H9 (cell line): ENCODE data around the gene SYNRG. TPM values are rescaled to one million over a fixed set of nuclear protein-coding genes. Genes with fewer than 3 reads are reported as not detected.

Experiments
- DNase-seq: peaks from one replicate; pipeline ENCODE4 v3.0.0-alpha.2; 2017
- H2AFZ ChIP-seq: one replicate; pipeline ENCODE4 v1.6.1; 2013; ENCODE audit warnings: mild to moderate bottlenecking, low read length, control low read depth, moderate library complexity
- H2AK5ac ChIP-seq: 2 replicates; pipeline ENCODE4 v1.6.1; 2013; ENCODE audit warnings: low read length, control low read depth, mixed read lengths; ENCODE audit not compliant: insufficient read length
- H2BK120ac ChIP-seq: one replicate; pipeline ENCODE4 v1.6.1; 2013; ENCODE audit warnings: low read depth, mild to moderate bottlenecking, low read length, control low read depth, inconsistent platforms; ENCODE audit not compliant: poor library complexity, severe bottlenecking
- H2BK12ac ChIP-seq: 2 replicates; pipeline ENCODE4 v1.6.1; 2013; ENCODE audit warnings: low read length, control low read depth, mixed read lengths, low read depth; ENCODE audit not compliant: insufficient read length
- H2BK15ac ChIP-seq: 2 replicates; pipeline ENCODE4 v1.6.1; 2013; ENCODE audit warnings: low read depth, low read length, control low read depth
- H2BK20ac ChIP-seq: one replicate; pipeline ENCODE4 v1.6.1; 2013; ENCODE audit warnings: low read depth, mild to moderate bottlenecking, low read length, control low read depth, inconsistent platforms; ENCODE audit not compliant: poor library complexity, severe bottlenecking
- H2BK5ac ChIP-seq: 2 replicates; pipeline ENCODE4 v1.6.1; 2013; ENCODE audit warnings: low read length, control low read depth, mixed read lengths; ENCODE audit not compliant: insufficient read length
- H3K14ac ChIP-seq: 2 replicates; pipeline ENCODE4 v1.6.1; 2013; ENCODE audit warnings: low read length, control low read depth; ENCODE audit not compliant: insufficient read depth
- H3K18ac ChIP-seq: 2 replicates; pipeline ENCODE4 v1.6.1; 2013; ENCODE audit warnings: low read depth, mild to moderate bottlenecking, mixed read lengths, low read length, control low read depth; ENCODE audit not compliant: insufficient read length
- H3K23ac ChIP-seq: 2 replicates; pipeline ENCODE4 v1.6.1; 2013; ENCODE audit warnings: low read length, control low read depth, mixed read lengths, low read depth; ENCODE audit not compliant: insufficient read length
- H3K23me2 ChIP-seq: 2 replicates; pipeline ENCODE4 v1.6.1; 2013; ENCODE audit warnings: low read depth, mild to moderate bottlenecking, mixed read lengths, low read length, control low read depth; ENCODE audit not compliant: insufficient read length, poor library complexity, severe bottlenecking
- H3K27ac ChIP-seq: 2 replicates; pipeline ENCODE4 v1.5.1; 2013; ENCODE audit warnings: low read length, control low read depth, mixed read lengths, low read depth; ENCODE audit not compliant: insufficient read length
- H3K27me3 ChIP-seq: 2 replicates; pipeline ENCODE4 v1.6.1; 2013; ENCODE audit warnings: low read length, control low read depth, inconsistent platforms; ENCODE audit not compliant: insufficient read depth
- H3K4ac ChIP-seq: 2 replicates; pipeline ENCODE4 v1.6.1; 2013; ENCODE audit warnings: low read depth, mild to moderate bottlenecking, control low read depth, inconsistent platforms, low read length, moderate library complexity
- H3K4me1 ChIP-seq: 2 replicates; pipeline ENCODE4 v1.6.1; 2013; ENCODE audit warnings: low read length, control low read depth, inconsistent platforms; ENCODE audit not compliant: insufficient read depth
- H3K4me2 ChIP-seq: 2 replicates; pipeline ENCODE4 v1.6.1; 2013; ENCODE audit warnings: low read length, control low read depth, mixed read lengths; ENCODE audit not compliant: insufficient read length, insufficient read depth
- H3K56ac ChIP-seq: 2 replicates; pipeline ENCODE4 v1.6.1; 2013; ENCODE audit warnings: low read depth, mild to moderate bottlenecking, mixed read lengths, low read length, control low read depth; ENCODE audit not compliant: insufficient read length
- H3K79me1 ChIP-seq: 2 replicates; pipeline ENCODE4 v1.6.1; 2013; ENCODE audit warnings: low read depth, mild to moderate bottlenecking, moderate library complexity, low read length, control low read depth, inconsistent platforms; ENCODE audit not compliant: insufficient read depth, poor library complexity, severe bottlenecking
- H3K79me2 ChIP-seq: 2 replicates; pipeline ENCODE4 v1.6.1; 2013; ENCODE audit warnings: low read length, control low read depth, inconsistent platforms; ENCODE audit not compliant: insufficient read depth
- H3K9ac ChIP-seq: 2 replicates; pipeline ENCODE4 v1.6.1; 2013; ENCODE audit warnings: low read length, control low read depth, mixed read lengths; ENCODE audit not compliant: insufficient read length; ENCODE audit errors: extremely low read depth
- H3K9me3 ChIP-seq: one replicate; pipeline ENCODE4 v1.6.1; 2013; ENCODE audit warnings: low read depth, low read length, inconsistent platforms; ENCODE audit not compliant: control insufficient read depth
- H3T11ph ChIP-seq: one replicate; pipeline ENCODE4 v1.6.1; 2013; ENCODE audit warnings: mild to moderate bottlenecking, low read length, control low read depth, inconsistent platforms
- H4K20me1 ChIP-seq: one replicate; pipeline ENCODE4 v1.6.1; 2013; ENCODE audit not compliant: control insufficient read depth, insufficient read length, insufficient read depth
- H4K5ac ChIP-seq: 2 replicates; pipeline ENCODE4 v1.6.1; 2013; ENCODE audit warnings: low read depth, mild to moderate bottlenecking, mixed read lengths, low read length, control low read depth; ENCODE audit not compliant: insufficient read length
- H4K8ac ChIP-seq: replicated peaks from 2 replicates; pipeline ENCODE4 v1.6.1; 2013; ENCODE audit warnings: low read length, control low read depth, mixed read lengths, low read depth; ENCODE audit not compliant: insufficient read length
- H4K91ac ChIP-seq: 2 replicates; pipeline ENCODE4 v1.6.1; 2013; ENCODE audit warnings: low read depth, mild to moderate bottlenecking, moderate library complexity, mixed read lengths, low read length, control low read depth; ENCODE audit not compliant: insufficient read length
- H3K27ac Mint-ChIP-seq, 3 experiments: 2 replicates in 2 of 3; 3 replicates in 1 of 3; pipeline ENCODE4 v1.8.0; 2020 to 2021; ENCODE audit warnings: mixed read lengths in 3 of 3, mild to moderate bottlenecking in 1 of 3, moderate library complexity in 1 of 3
- H3K27me3 Mint-ChIP-seq: 2 replicates; pipeline ENCODE4 v1.8.0; 2021; ENCODE audit warnings: low read depth, mild to moderate bottlenecking, moderate library complexity, mixed read lengths
- H3K36me3 Mint-ChIP-seq, 3 experiments: 2 replicates in 2 of 3; 3 replicates in 1 of 3; pipeline ENCODE4 v1.8.0; 2020 to 2021; ENCODE audit warnings: low read depth in 3 of 3, mixed read lengths in 3 of 3; ENCODE audit not compliant: insufficient read depth in 1 of 3
- H3K4me1 Mint-ChIP-seq, 2 experiments: 2 replicates each; pipeline ENCODE4 v1.8.0; 2020; ENCODE audit warnings: mixed read lengths in 2 of 2
- H3K4me3 Mint-ChIP-seq, 2 experiments: 2 replicates in 1 of 2; 3 replicates in 1 of 2; pipeline ENCODE4 v1.8.0; 2020 to 2021; ENCODE audit warnings: mild to moderate bottlenecking in 2 of 2, mixed read lengths in 2 of 2, moderate library complexity in 1 of 2
- H3K9me3 Mint-ChIP-seq, 2 experiments: 2 replicates in 1 of 2; 3 replicates in 1 of 2; pipeline ENCODE4 v1.8.0; 2020; ENCODE audit warnings: mild to moderate bottlenecking in 2 of 2, mixed read lengths in 2 of 2, moderate library complexity in 1 of 2
- WGBS: extraction: QIAGEN DNeasy Blood & Tissue Kit; methylation state at CpG from one replicate; pipeline ENCODE4 v1.1.7; 2013; ENCODE audit warnings: missing lambda C conversion rate, low lambda C conversion rate, mixed read lengths; ENCODE audit not compliant: insufficient read length; ENCODE audit errors: extremely low coverage; 5-methylcytosine and 5-hydroxymethylcytosine counted together
- total RNA-seq: library from RNA; stranded (reverse); gene quantifications from 2 replicates; pipeline ENCODE4 v1.2.1, GENCODE V29; 2021
- TF ChIP-seq, protein P1 (sequence below): fragments of 200-600 bp; sonication (generic); conservative IDR thresholded peaks from 3 replicates; pipeline ENCODE4 v1.8.0; 2021; ENCODE audit warnings: antibody characterized with exemption, mild to moderate bottlenecking

Gene SYNRG
- total RNA-seq, 1 experiment from 2014 or later = 30.5 TPM

DNA sequence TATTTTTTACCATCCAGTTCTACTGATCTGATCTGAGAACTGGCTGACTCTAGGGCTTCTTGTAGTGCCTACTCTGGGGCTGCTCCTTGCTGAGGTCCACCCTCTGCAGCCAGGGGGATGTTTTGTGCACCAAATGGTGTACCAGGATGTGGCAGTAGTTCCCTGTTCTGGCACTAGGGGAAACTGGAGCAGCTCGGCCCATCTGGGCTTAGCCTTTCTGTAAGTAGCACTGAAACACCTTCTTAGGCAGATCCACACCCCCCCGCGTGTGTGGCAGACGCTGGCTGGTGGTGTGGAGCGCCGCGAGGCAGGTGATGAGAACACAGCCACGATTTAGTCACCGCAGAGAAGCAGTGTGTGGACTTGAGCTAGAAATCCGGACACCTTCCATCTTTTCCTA is 102.5 kb downstream of the SYNRG start:
- H2BK15ac ChIP-seq = no peak overlapping the region
- H4K20me1 ChIP-seq = no peaks in the 10 kb centered on the region
- no peak overlapping the region for H4K5ac ChIP-seq
- H3K79me1 ChIP-seq = no peaks in the 10 kb centered on the region
- no peaks in the 10 kb centered on the region for H3K27me3 Mint-ChIP-seq
- no peaks in the 10 kb centered on the region for H3K9me3 Mint-ChIP-seq
- no peak overlapping the region for H3K9ac ChIP-seq
- H2BK20ac ChIP-seq = no peak overlapping the region
- no peak overlapping the region for H3K4me2 ChIP-seq
- no peak overlapping the region for H2BK12ac ChIP-seq
- H4K8ac ChIP-seq = no peak overlapping the region
- H2AK5ac ChIP-seq = no peak overlapping the region
- H3K36me3 Mint-ChIP-seq = peaks cover 0 to 7% (median 0%) of the 10 kb centered on the region in 3 experiments; a peak in 2 of 7 replicates
- no peak overlapping the region for H3K14ac ChIP-seq
- no peak overlapping the region for H2AFZ ChIP-seq
- H3K4me3 Mint-ChIP-seq = no peak overlapping the region
- no peak overlapping the region for H2BK120ac ChIP-seq
- no peaks in the 10 kb centered on the region; the same call in 1 of the 2 replicates for H3K4me1 ChIP-seq
- H3K79me2 ChIP-seq = peaks cover 5% of the 10 kb centered on the region; the same call in 1 of the 2 replicates
- H3K27me3 ChIP-seq = no peaks in the 10 kb centered on the region
- H3K23me2 ChIP-seq = no peaks in the 10 kb centered on the region
- TF ChIP-seq, protein P1, sequence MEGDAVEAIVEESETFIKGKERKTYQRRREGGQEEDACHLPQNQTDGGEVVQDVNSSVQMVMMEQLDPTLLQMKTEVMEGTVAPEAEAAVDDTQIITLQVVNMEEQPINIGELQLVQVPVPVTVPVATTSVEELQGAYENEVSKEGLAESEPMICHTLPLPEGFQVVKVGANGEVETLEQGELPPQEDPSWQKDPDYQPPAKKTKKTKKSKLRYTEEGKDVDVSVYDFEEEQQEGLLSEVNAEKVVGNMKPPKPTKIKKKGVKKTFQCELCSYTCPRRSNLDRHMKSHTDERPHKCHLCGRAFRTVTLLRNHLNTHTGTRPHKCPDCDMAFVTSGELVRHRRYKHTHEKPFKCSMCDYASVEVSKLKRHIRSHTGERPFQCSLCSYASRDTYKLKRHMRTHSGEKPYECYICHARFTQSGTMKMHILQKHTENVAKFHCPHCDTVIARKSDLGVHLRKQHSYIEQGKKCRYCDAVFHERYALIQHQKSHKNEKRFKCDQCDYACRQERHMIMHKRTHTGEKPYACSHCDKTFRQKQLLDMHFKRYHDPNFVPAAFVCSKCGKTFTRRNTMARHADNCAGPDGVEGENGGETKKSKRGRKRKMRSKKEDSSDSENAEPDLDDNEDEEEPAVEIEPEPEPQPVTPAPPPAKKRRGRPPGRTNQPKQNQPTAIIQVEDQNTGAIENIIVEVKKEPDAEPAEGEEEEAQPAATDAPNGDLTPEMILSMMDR = peak; percentile 76
- no CpG with 5 or more reads among the region's 10 CpGs for WGBS
- H3T11ph ChIP-seq = no peak overlapping the region
- H3K18ac ChIP-seq = no peak overlapping the region
- no peak overlapping the region for H3K56ac ChIP-seq
- no peak overlapping the region for H3K23ac ChIP-seq
- H4K91ac ChIP-seq = no peak overlapping the region
- H3K4ac ChIP-seq = no peak overlapping the region
- peaks cover 19 to 23% of the 10 kb centered on the region in 2 experiments for H3K4me1 Mint-ChIP-seq
- H2BK5ac ChIP-seq = no peak overlapping the region
- no peak overlapping the region for H3K27ac ChIP-seq
- peak overlapping the region in 1 of 3 experiments; percentile 50; a peak in 2 of 7 replicates for H3K27ac Mint-ChIP-seq
- H3K9me3 ChIP-seq = no peaks in the 10 kb centered on the region
- DNase-seq = peak; percentile 90
